Keratinocyte (primary cell): ENCODE data around the gene DEPDC4. TPM values are rescaled to one million over a fixed set of nuclear protein-coding genes. Genes with fewer than 3 reads are reported as not detected.

Experiments used
- DNase-seq: peaks from one replicate; pipeline ENCODE4 v3.0.0-alpha.2; 2011; ENCODE audit warnings: low read depth, missing footprints, low spot score
- FAIRE-seq: peaks from 2 replicates; lab custom pipeline; 2011; peaks lifted over from hg19 to GRCh38; lab: Jason Lieb, UNC
- H2AFZ ChIP-seq: 2 replicates; pipeline ENCODE4 v1.6.0; 2012; ENCODE audit warnings: low read length, control low read depth, inconsistent platforms; ENCODE audit not compliant: control insufficient read depth
- H3K27ac ChIP-seq: 2 replicates; pipeline ENCODE4 v1.5.1; 2011; ENCODE audit warnings: low read length; ENCODE audit not compliant: control insufficient read depth, insufficient read depth
- H3K27me3 ChIP-seq: 3 replicates; pipeline ENCODE4 v1.6.0; 2011; ENCODE audit warnings: low read length; ENCODE audit not compliant: control insufficient read depth, insufficient read depth; ENCODE audit errors: extremely low read depth
- H3K36me3 ChIP-seq, 2 experiments: 2 replicates in 1 of 2; 3 replicates in 1 of 2; pipeline ENCODE4 v1.5.1; 2011; ENCODE audit warnings: low read length in 2 of 2, mild to moderate bottlenecking in 1 of 2; ENCODE audit not compliant: control insufficient read depth in 2 of 2, insufficient read depth in 2 of 2; ENCODE audit errors: extremely low read depth in 1 of 2
- H3K4me1 ChIP-seq: 3 replicates; pipeline ENCODE4 v1.5.1; 2011; ENCODE audit warnings: low read length; ENCODE audit not compliant: control insufficient read depth, insufficient read depth; ENCODE audit errors: extremely low read depth
- H3K4me2 ChIP-seq: 3 replicates; pipeline ENCODE4 v1.6.0; 2011; ENCODE audit warnings: low read depth, low read length; ENCODE audit not compliant: control insufficient read depth, insufficient read depth; ENCODE audit errors: extremely low read depth
- H3K4me3 ChIP-seq, 3 experiments: fragments of 200-600 bp in 1 of 3; sonication (generic) in 1 of 3; 2 replicates in 2 of 3; 3 replicates in 1 of 3; pipeline ENCODE4 v1.5.1; 2011 to 2016; ENCODE audit warnings: low read length in 3 of 3, mild to moderate bottlenecking in 3 of 3, control low read depth in 2 of 3, inconsistent platforms in 1 of 3, low read depth in 1 of 3, mixed read lengths in 1 of 3, mixed run types in 1 of 3, moderate library complexity in 1 of 3; ENCODE audit not compliant: control insufficient read depth in 2 of 3, insufficient read depth in 2 of 3; ENCODE audit errors: extremely low read depth in 1 of 3
- H3K79me2 ChIP-seq: 2 replicates; pipeline ENCODE4 v1.6.0; 2012; ENCODE audit warnings: low read length; ENCODE audit not compliant: control insufficient read depth, insufficient read depth
- H3K9ac ChIP-seq: 3 replicates; pipeline ENCODE4 v1.6.0; 2011; ENCODE audit warnings: low read length; ENCODE audit not compliant: control insufficient read depth, insufficient read depth; ENCODE audit errors: extremely low read depth
- H3K9me1 ChIP-seq: 3 replicates; pipeline ENCODE4 v1.6.0; 2011; ENCODE audit warnings: low read length; ENCODE audit not compliant: control insufficient read depth, insufficient read depth; ENCODE audit errors: extremely low read depth
- H3K9me3 ChIP-seq: 2 replicates; pipeline ENCODE4 v1.5.1; 2012; ENCODE audit warnings: low read depth, low read length; ENCODE audit not compliant: control insufficient read depth
- H4K20me1 ChIP-seq: 3 replicates; pipeline ENCODE4 v1.6.0; 2011; ENCODE audit warnings: low read length; ENCODE audit not compliant: control insufficient read depth, insufficient read depth; ENCODE audit errors: extremely low read depth
- EZH2 ChIP-seq: IDR thresholded peaks from one replicate; pipeline ENCODE4 v1.6.1; 2012; ENCODE audit warnings: inconsistent platforms, mild to moderate bottlenecking, low read length, moderate library complexity
- dilution Hi-C: fragments of 300-500 bp; cut with MboI; formaldehyde crosslinking; loops from one replicate; pipeline ENCODE4 v1.7.0; 2020; ENCODE audit warnings: low sequenced_read_pairs; ENCODE audit not compliant: extremely low pct_ligation_motif_present
- polyA plus RNA-seq, 5 experiments: library from polyadenylated mRNA; depleted of rRNA in 3 of 5; stranded (reverse) in 3 of 5; stranded (forward) in 1 of 5; unstranded in 1 of 5; fragments of >200 nt; gene quantifications; 1 replicate in 1 of 5; 2 replicates in 3 of 5; 3 replicates in 1 of 5; pipeline versions ENCODE4 v1.2.1 to v1.2.3, GENCODE V29; 2011 to 2012; ENCODE audit warnings: missing spikeins in 2 of 5, low read depth in 1 of 5, low replicate concordance in 1 of 5
- TF ChIP-seq, protein P1 (sequence below), 3 experiments: IDR thresholded peaks in 1 of 3; conservative IDR thresholded peaks in 1 of 3; optimal IDR thresholded peaks in 1 of 3; 2 replicates in 2 of 3; 3 replicates in 1 of 3; pipeline versions ENCODE3 to v1.5.1; 2011; ENCODE audit warnings: low read length in 3 of 3, mild to moderate bottlenecking in 3 of 3, moderate library complexity in 2 of 3, control low read depth in 1 of 3, inconsistent platforms in 1 of 3; ENCODE audit not compliant: insufficient read depth in 2 of 3; ENCODE audit errors: extremely low read depth in 1 of 3

The DEPDC4 gene
- polyA plus RNA-seq, 1 donor (not counting 4 experiments of a cell fraction or from before 2014, with no cell fraction given) = 2.4 TPM

DNA sequence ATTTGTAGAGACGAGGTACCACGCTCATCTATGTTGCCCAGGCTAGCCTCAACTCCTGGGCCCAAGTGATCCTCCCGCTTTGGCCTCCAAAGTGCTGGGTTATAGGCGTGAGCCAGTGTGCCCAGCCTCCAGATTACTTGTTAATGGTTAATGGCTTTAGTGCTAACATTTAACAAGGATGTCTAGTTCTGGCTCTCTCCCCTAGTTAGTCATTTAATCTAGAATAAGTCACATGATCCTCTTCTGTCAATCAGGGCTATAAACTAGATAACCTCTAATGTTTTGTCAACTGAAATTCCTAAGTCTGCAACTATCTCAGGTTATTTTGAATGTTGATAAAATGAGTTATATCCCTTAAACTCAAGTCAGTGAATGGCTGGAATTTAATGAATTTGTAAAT, 50.5 kb downstream of the DEPDC4 start:
- peaks cover 3% of the 10 kb centered on the region for H3K9me1 ChIP-seq
- no peaks in the 10 kb centered on the region for H3K9me3 ChIP-seq
- no peaks in the 10 kb centered on the region for H3K79me2 ChIP-seq
- H3K36me3 ChIP-seq = peaks cover 5 to 8% of the 10 kb centered on the region in 2 experiments
- DNase-seq (no peak), FAIRE-seq (no peak)
- no peaks in the 10 kb centered on the region for H3K27me3 ChIP-seq
- no peak overlapping the region for H3K4me2 ChIP-seq
- H3K27ac ChIP-seq = no peak overlapping the region
- H4K20me1 ChIP-seq = no peaks in the 10 kb centered on the region
- no peak overlapping the region for H3K9ac ChIP-seq
- H3K4me1 ChIP-seq = no peaks in the 10 kb centered on the region
- dilution Hi-C loops = no loop called here
- no peak overlapping the region for H3K4me3 ChIP-seq
- H2AFZ ChIP-seq = no peak overlapping the region
- TF ChIP-seq EZH2 = no peak
- TF ChIP-seq, protein P1, sequence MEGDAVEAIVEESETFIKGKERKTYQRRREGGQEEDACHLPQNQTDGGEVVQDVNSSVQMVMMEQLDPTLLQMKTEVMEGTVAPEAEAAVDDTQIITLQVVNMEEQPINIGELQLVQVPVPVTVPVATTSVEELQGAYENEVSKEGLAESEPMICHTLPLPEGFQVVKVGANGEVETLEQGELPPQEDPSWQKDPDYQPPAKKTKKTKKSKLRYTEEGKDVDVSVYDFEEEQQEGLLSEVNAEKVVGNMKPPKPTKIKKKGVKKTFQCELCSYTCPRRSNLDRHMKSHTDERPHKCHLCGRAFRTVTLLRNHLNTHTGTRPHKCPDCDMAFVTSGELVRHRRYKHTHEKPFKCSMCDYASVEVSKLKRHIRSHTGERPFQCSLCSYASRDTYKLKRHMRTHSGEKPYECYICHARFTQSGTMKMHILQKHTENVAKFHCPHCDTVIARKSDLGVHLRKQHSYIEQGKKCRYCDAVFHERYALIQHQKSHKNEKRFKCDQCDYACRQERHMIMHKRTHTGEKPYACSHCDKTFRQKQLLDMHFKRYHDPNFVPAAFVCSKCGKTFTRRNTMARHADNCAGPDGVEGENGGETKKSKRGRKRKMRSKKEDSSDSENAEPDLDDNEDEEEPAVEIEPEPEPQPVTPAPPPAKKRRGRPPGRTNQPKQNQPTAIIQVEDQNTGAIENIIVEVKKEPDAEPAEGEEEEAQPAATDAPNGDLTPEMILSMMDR (optimal IDR thresholded peaks at IDR 0.05 in 1 of 3, IDR thresholded peaks at IDR 0.05 in 1 of 3, conservative IDR thresholded peaks at IDR 0.05 in 1 of 3; ENCODE audit: extremely low read depth in 1 of 3, insufficient read depth in 2 of 3, low read length in 3 of 3) = no peak

GRCh38 chr12:100215209-100215608, 51.7 kb downstream of the DEPDC4 start:
- Histone ChIP-seq H2AFZ (no peak overlapping the region), H3K4me2 (no peak overlapping the region), H3K9me1 (peaks cover 3% of the 10 kb centered on the region), H3K9ac (no peak overlapping the region), H3K9me3 (no peaks in the 10 kb centered on the region), H3K36me3 (peaks cover 5 to 7% of the 10 kb centered on the region in 2 experiments), H3K4me3 (no peak overlapping the region), H3K27ac (no peak overlapping the region), H4K20me1 (no peaks in the 10 kb centered on the region), H3K4me1 (no peaks in the 10 kb centered on the region), H3K79me2 (no peaks in the 10 kb centered on the region), H3K27me3 (no peaks in the 10 kb centered on the region)
- TF ChIP-seq, protein P1 (optimal IDR thresholded peaks at IDR 0.05 in 1 of 3, IDR thresholded peaks at IDR 0.05 in 1 of 3, conservative IDR thresholded peaks at IDR 0.05 in 1 of 3; ENCODE audit: extremely low read depth in 1 of 3, insufficient read depth in 2 of 3, low read length in 3 of 3) = no peak
- no peak for TF ChIP-seq EZH2
- FAIRE-seq (no peak), DNase-seq (no peak)
- dilution Hi-C loops = no loop called here
